SK-N-SH (cell line): ENCODE results near the gene C19orf81. TPM values are rescaled to one million over a fixed set of nuclear protein-coding genes. Genes with fewer than 3 reads are reported as not detected.

Source experiments
- CTCF ChIA-PET: fragments of 300-600, 350-600 bp; formaldehyde crosslinking; extraction: SDS; loops from one replicate; lab custom pipeline; 2021; lab: Yijun Ruan, JAX
- POLR2A ChIA-PET: fragments of 350-600 bp; sonication (Branson Sonifier 250); formaldehyde crosslinking; extraction: SDS; loops from one replicate; lab custom pipeline; 2020; ENCODE audit warnings: antibody characterized with exemption, inconsistent platforms; lab: Yijun Ruan, JAX
- DNase-seq: peaks from one replicate; pipeline ENCODE4 v3.0.0; 2012
- H2AFZ ChIP-seq: fragments of 200-600 bp; sonication (generic); 2 replicates; pipeline ENCODE4 v1.8.1; 2016; ENCODE audit warnings: antibody characterized with exemption, mild to moderate bottlenecking, low read depth
- H3F3A ChIP-seq: fragments of 200-600 bp; sonication (generic); replicated peaks from 2 replicates; pipeline ENCODE3; 2016; ENCODE audit warnings: antibody characterized with exemption, mild to moderate bottlenecking; ENCODE audit not compliant: insufficient read depth
- H3K27ac ChIP-seq, 2 experiments: fragments of 200-500 bp in 1 of 2; fragments of 200-600 bp in 1 of 2; sonication (Bioruptor generic) in 1 of 2; sonication (generic), shearing (Covaris generic) in 1 of 2; 2 replicates each; pipeline versions ENCODE4 v1.5.1 to v1.6.1; 2014 to 2016; ENCODE audit warnings: low read depth in 2 of 2, inconsistent platforms in 1 of 2, low read length in 1 of 2, mild to moderate bottlenecking in 1 of 2, mixed read lengths in 1 of 2
- H3K27me3 ChIP-seq: fragments of 200-600 bp; sonication (generic), shearing (Covaris generic); 2 replicates; pipeline ENCODE4 v1.6.1; 2016; ENCODE audit warnings: mixed run types; ENCODE audit not compliant: insufficient read depth
- H3K36me3 ChIP-seq, 2 experiments: fragments of 200-500 bp in 1 of 2; fragments of 200-600 bp in 1 of 2; sonication (Bioruptor generic) in 1 of 2; sonication (generic) in 1 of 2; replicated peaks in 1 of 2; 2 replicates each; pipeline versions ENCODE3 to v1.5.1; 2014 to 2016; ENCODE audit warnings: low read length in 1 of 2, mild to moderate bottlenecking in 1 of 2; ENCODE audit not compliant: insufficient read depth in 2 of 2, control insufficient read depth in 1 of 2
- H3K4me1 ChIP-seq, 2 experiments: fragments of 200-500 bp in 1 of 2; fragments of 200-600 bp in 1 of 2; sonication (Bioruptor generic) in 1 of 2; sonication (generic), shearing (Covaris generic) in 1 of 2; 2 replicates each; pipeline versions ENCODE4 v1.5.1 to v1.6.1; 2014 to 2016; ENCODE audit warnings: low read depth in 1 of 2, low read length in 1 of 2, mixed run types in 1 of 2; ENCODE audit not compliant: insufficient read depth in 2 of 2, control insufficient read depth in 1 of 2
- H3K4me2 ChIP-seq: fragments of 200-600 bp; sonication (generic), shearing (Covaris generic); 2 replicates; pipeline ENCODE4 v1.6.1; 2017; ENCODE audit warnings: mixed run types
- H3K4me3 ChIP-seq, 2 experiments: fragments of 200-500 bp in 1 of 2; fragments of 200-600 bp in 1 of 2; sonication (Bioruptor generic) in 1 of 2; sonication (generic), shearing (Covaris generic) in 1 of 2; 2 replicates each; pipeline versions ENCODE4 v1.5.1 to v1.8.1; 2014 to 2016; ENCODE audit warnings: low read depth in 2 of 2, inconsistent platforms in 1 of 2, low read length in 1 of 2, mild to moderate bottlenecking in 1 of 2, mixed read lengths in 1 of 2, moderate library complexity in 1 of 2
- H3K79me2 ChIP-seq: fragments of 200-600 bp; sonication (generic); 2 replicates; pipeline ENCODE4 v1.8.1; 2017; ENCODE audit warnings: mild to moderate bottlenecking; ENCODE audit not compliant: insufficient read depth
- H3K9ac ChIP-seq: fragments of 200-600 bp; sonication (generic); 2 replicates; pipeline ENCODE4 v1.6.1; 2017; ENCODE audit warnings: mixed run types
- H3K9me2 ChIP-seq: fragments of 200-600 bp; sonication (generic); 2 replicates; pipeline ENCODE4 v1.6.1; 2017; ENCODE audit warnings: mixed run types
- H3K9me3 ChIP-seq: fragments of 200-600 bp; sonication (generic); 2 replicates; pipeline ENCODE4 v1.6.1; 2017; ENCODE audit warnings: mixed run types, mild to moderate bottlenecking, moderate library complexity
- H4K20me1 ChIP-seq: fragments of 200-600 bp; sonication (generic); 2 replicates; pipeline ENCODE4 v1.6.1; 2017; ENCODE audit warnings: mild to moderate bottlenecking, mixed run types; ENCODE audit not compliant: insufficient read depth
- CHD2 ChIP-seq: fragments of 150-350 bp; IDR thresholded peaks from 2 replicates; pipeline ENCODE4 v1.6.1; 2018; ENCODE audit warnings: low read length; ENCODE audit not compliant: partially characterized antibody
- ELF1 ChIP-seq: IDR thresholded peaks from 2 replicates; pipeline ENCODE4 v1.4.0; 2012
- GABPA ChIP-seq: IDR thresholded peaks from 2 replicates; pipeline ENCODE4 v1.4.0; 2012; ENCODE audit warnings: low read depth, mild to moderate bottlenecking
- MEF2A ChIP-seq: IDR thresholded peaks from 2 replicates; pipeline ENCODE4 v1.4.0; 2012; ENCODE audit warnings: low read depth, borderline replicate concordance
- MXI1 ChIP-seq: IDR thresholded peaks from 2 replicates; pipeline ENCODE4 v1.6.1; 2012; ENCODE audit warnings: mild to moderate bottlenecking, low read depth, low read length, improper control_type of control experiment
- NRF1 ChIP-seq: IDR thresholded peaks from 2 replicates; pipeline ENCODE4 v1.6.1; 2012; ENCODE audit warnings: low read depth, mild to moderate bottlenecking, low read length
- PBX3 ChIP-seq: IDR thresholded peaks from 2 replicates; pipeline ENCODE4; 2012
- POLR2AphosphoS5 ChIP-seq: IDR thresholded peaks from 2 replicates; pipeline ENCODE4 v1.6.1; 2012; ENCODE audit warnings: low read depth, low read length
- RCOR1 ChIP-seq: fragments of 150-350 bp; IDR thresholded peaks from 2 replicates; pipeline ENCODE4 v1.6.1; 2017; ENCODE audit warnings: antibody characterized with exemption, low read length
- RFX5 ChIP-seq: IDR thresholded peaks from 2 replicates; pipeline ENCODE4 v1.6.1; 2012; ENCODE audit warnings: mild to moderate bottlenecking, improper control_type of control experiment, low read length
- RXRA ChIP-seq: IDR thresholded peaks from 2 replicates; pipeline ENCODE4 v1.4.0; 2012; ENCODE audit warnings: low read depth, mild to moderate bottlenecking, borderline replicate concordance
- TAF1 ChIP-seq: IDR thresholded peaks from 2 replicates; pipeline ENCODE4 v1.6.1; 2012; ENCODE audit warnings: low read depth, mild to moderate bottlenecking, low read length, moderate library complexity, borderline replicate concordance
- whole genome bisulfite sequencing: methylation state at CpG from one replicate; pipeline ENCODE4 v1.1.6; 2017; ENCODE audit warnings: low lambda C conversion rate; 5-methylcytosine and 5-hydroxymethylcytosine counted together
- polyA plus RNA-seq, 3 experiments: library from polyadenylated mRNA; depleted of rRNA; stranded (reverse); fragments of >200 nt; gene quantifications; 2 replicates each; pipeline ENCODE4 v1.2.3, GENCODE V29; 2012
- TF ChIP-seq, protein P1 (sequence below): IDR thresholded peaks from 2 replicates; pipeline ENCODE4 v1.4.0; 2012; ENCODE audit warnings: low read depth
- TF ChIP-seq, protein P2 (sequence below): IDR thresholded peaks from 2 replicates; pipeline ENCODE4 v1.4.0; 2012; ENCODE audit warnings: low read depth, borderline replicate concordance

C19orf81 gene
- polyA plus RNA-seq, 1 of the 3 experiments (the other 2 are of a cell fraction) = 5.7 TPM

- no peak for TF ChIP-seq TAF1
- peak; percentile 43 for TF ChIP-seq RFX5
- TF ChIP-seq, protein P1, sequence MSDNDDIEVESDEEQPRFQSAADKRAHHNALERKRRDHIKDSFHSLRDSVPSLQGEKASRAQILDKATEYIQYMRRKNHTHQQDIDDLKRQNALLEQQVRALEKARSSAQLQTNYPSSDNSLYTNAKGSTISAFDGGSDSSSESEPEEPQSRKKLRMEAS = peak; percentile 84
- peak; percentile 98 for TF ChIP-seq PBX3
- TF ChIP-seq, protein P2, sequence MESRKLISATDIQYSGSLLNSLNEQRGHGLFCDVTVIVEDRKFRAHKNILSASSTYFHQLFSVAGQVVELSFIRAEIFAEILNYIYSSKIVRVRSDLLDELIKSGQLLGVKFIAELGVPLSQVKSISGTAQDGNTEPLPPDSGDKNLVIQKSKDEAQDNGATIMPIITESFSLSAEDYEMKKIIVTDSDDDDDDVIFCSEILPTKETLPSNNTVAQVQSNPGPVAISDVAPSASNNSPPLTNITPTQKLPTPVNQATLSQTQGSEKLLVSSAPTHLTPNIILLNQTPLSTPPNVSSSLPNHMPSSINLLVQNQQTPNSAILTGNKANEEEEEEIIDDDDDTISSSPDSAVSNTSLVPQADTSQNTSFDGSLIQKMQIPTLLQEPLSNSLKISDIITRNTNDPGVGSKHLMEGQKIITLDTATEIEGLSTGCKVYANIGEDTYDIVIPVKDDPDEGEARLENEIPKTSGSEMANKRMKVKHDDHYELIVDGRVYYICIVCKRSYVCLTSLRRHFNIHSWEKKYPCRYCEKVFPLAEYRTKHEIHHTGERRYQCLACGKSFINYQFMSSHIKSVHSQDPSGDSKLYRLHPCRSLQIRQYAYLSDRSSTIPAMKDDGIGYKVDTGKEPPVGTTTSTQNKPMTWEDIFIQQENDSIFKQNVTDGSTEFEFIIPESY = no peak
- peak; percentile 59 for TF ChIP-seq GABPA
Observed at GRCh38 chr19:50657712-50658440, 8.6 kb downstream of the C19orf81 start (continued).

DNA sequence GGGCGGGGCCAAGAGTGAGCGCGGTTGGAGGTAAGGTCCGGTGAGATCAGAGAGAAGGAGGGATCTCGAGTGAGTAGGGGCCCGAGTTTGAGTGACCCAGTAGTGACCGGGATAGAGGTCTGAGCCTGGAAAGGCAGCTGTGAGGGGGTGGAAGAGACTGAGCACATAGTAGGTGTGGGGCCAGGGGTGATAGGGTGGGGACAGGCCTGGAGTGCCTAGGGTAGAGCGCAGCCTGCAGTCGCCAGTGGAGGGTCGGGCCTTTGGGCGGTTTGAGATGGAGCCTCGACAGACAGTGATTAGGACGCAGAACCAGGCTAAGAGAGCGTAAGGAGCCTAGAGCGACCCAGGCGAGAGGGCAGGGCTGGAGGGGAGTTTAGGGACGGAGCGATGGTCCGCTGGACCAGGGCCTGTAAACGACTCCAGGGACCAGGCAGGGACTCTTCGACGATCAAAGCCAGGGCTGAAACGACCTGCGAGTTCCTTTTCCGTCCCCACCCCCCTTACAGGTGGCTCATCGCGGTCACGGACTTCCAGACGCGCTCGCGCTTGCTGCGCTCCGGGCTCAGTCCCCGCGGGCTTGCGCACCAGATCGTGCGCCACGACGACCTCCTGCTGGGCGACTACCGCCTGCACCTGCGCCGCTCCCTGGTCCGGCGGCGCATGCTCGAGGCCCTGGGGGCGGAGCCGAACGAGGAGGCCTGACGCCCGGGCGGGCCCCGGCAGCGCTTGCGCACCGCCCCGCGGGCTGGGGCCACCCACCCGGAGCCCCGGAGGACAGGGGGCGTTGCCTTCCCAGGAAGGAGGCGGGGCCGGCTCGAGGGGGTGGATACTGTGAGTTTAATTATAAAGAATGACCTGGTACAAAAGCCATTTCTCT is 9.4 kb downstream of the C19orf81 start:
- Histone ChIP-seq H3K27ac (peak overlapping the region; percentile 88 to 95), H3K4me2 (peak overlapping the region; percentile 99), H3K4me3 (peak overlapping the region; percentile 62 to 87)
- TF ChIP-seq, protein P1 = peak; percentile 20; the same call in 1 of the 2 replicates
- TF ChIP-seq MEF2A = no peak
- no peak; the same call in 1 of the 2 replicates for TF ChIP-seq MXI1
- TF ChIP-seq RXRA = no peak
- no peak for TF ChIP-seq ELF1
- peak; percentile 99 for TF ChIP-seq NRF1
- TF ChIP-seq CHD2 = peak; percentile 52
- TF ChIP-seq POLR2AphosphoS5 = peak; percentile 53
- TF ChIP-seq TAF1 = 0 out of 2 replicates have a peak, but pooled peaks have one; percentile 31
- TF ChIP-seq RCOR1 = 0 out of 2 replicates have a peak, but pooled peaks have one; percentile 43
- TF ChIP-seq, all 33 proteins: peak for 6
- Histone ChIP-seq H3K36me3 (no peaks in the 10 kb centered on the region), H2AFZ (peak overlapping the region; percentile 82), H4K20me1 (no peaks in the 10 kb centered on the region), H3K79me2 (no peaks in the 10 kb centered on the region), H3K9ac (peak overlapping the region; percentile 84), H3K9me3 (no peaks in the 10 kb centered on the region), H3K27me3 (no peaks in the 10 kb centered on the region), H3K4me1 (peaks cover 0 to 15% of the 10 kb centered on the region in 2 experiments; a peak in 2 of 4 replicates), H3F3A (peaks cover 7% of the 10 kb centered on the region), H3K9me2 (no peaks in the 10 kb centered on the region)
- ChIA-PET CTCF (interaction anchor here (1.0 kb wide), 1 partner anchor 61 kb away, joined by 4 read pairs; no protein-coding TSS in a partner anchor), POLR2A (no interaction called here)
- under 1% methylated on average over 34 of the region's 67 CpGs for WGBS
- DNase-seq = peak; percentile 99
